ENCODE measurements around the gene STX8.

- TF ChIP-seq REST (IDR thresholded peaks at IDR 0.05; ENCODE audit: low read depth) (no peak), CTCF (IDR thresholded peaks at IDR 0.05 in 2 of 3, conservative IDR thresholded peaks at IDR 0.05 in 1 of 3; ENCODE audit: borderline replicate concordance in 1 of 3, insufficient read depth in 1 of 3, low read depth in 2 of 3, low read length in 2 of 3) (no peak), POLR2A (IDR thresholded peaks at IDR 0.05; ENCODE audit: borderline replicate concordance, extremely low read depth, insufficient read depth, insufficient read length) (no peak)
Observed at GRCh38 chr17:9406046-9406606, 169.5 kb downstream of the STX8 start.
